ENCODE results near the gene KDR.

Gene KDR

GRCh38 chr4:55170462-55170861, 45.1 kb upstream of the KDR start:
- Histone ChIP-seq H3K27ac (ENCODE audit: low read length) (no peak overlapping the region), H3K9ac (ENCODE audit: low read depth, low read length) (no peak overlapping the region), H3K36me3 (ENCODE audit: insufficient read depth, low read length) (no peaks in the 10 kb centered on the region), H3K4me2 (ENCODE audit: insufficient read depth, low read length) (no peak overlapping the region), H3K79me2 (ENCODE audit: insufficient read depth, low read length) (no peaks in the 10 kb centered on the region), H4K20me1 (ENCODE audit: insufficient read depth, low read length) (no peaks in the 10 kb centered on the region), H2AFZ (ENCODE audit: low read depth, low read length) (no peak overlapping the region), H3K4me1 (ENCODE audit: insufficient read depth, low read length) (no peaks in the 10 kb centered on the region), H3K27me3 (ENCODE audit: insufficient read depth, low read length, poor library complexity) (no peaks in the 10 kb centered on the region), H3K9me3 (ENCODE audit: insufficient read depth, low read length, severe bottlenecking) (no peaks in the 10 kb centered on the region), H3K4me3 (ENCODE audit: low read depth in 1 of 2, low read length in 2 of 2) (no peak overlapping the region)
- DNase-seq = no peak
- ATAC-seq (ENCODE audit: insufficient read depth, low read depth) = no peak
- TF ChIP-seq CTCF (IDR thresholded peaks at IDR 0.05; ENCODE audit: borderline replicate concordance, extremely low read depth, low read length, poor library complexity, severe bottlenecking) (no peak), EZH2 (IDR thresholded peaks at IDR 0.05; ENCODE audit: borderline replicate concordance, low read depth, low read length, severe bottlenecking) (no peak)

- Histone ChIP-seq H3K4me3 (ENCODE audit: low read depth in 1 of 2, low read length in 2 of 2) (no peak overlapping the region), H3K27ac (ENCODE audit: low read length) (no peak overlapping the region), H3K36me3 (ENCODE audit: insufficient read depth, low read length) (no peaks in the 10 kb centered on the region), H3K9me3 (ENCODE audit: insufficient read depth, low read length, severe bottlenecking) (no peaks in the 10 kb centered on the region), H3K27me3 (ENCODE audit: insufficient read depth, low read length, poor library complexity) (no peaks in the 10 kb centered on the region), H3K4me2 (ENCODE audit: insufficient read depth, low read length) (no peak overlapping the region), H3K4me1 (ENCODE audit: insufficient read depth, low read length) (no peaks in the 10 kb centered on the region), H2AFZ (ENCODE audit: low read depth, low read length) (no peak overlapping the region), H4K20me1 (ENCODE audit: insufficient read depth, low read length) (no peaks in the 10 kb centered on the region), H3K79me2 (ENCODE audit: insufficient read depth, low read length) (no peaks in the 10 kb centered on the region), H3K9ac (ENCODE audit: low read depth, low read length) (no peak overlapping the region)
- no peak for DNase-seq
- TF ChIP-seq EZH2 (IDR thresholded peaks at IDR 0.05; ENCODE audit: borderline replicate concordance, low read depth, low read length, severe bottlenecking) = no peak
- TF ChIP-seq CTCF (IDR thresholded peaks at IDR 0.05; ENCODE audit: borderline replicate concordance, extremely low read depth, low read length, poor library complexity, severe bottlenecking) = no peak
- no peak for ATAC-seq (ENCODE audit: insufficient read depth, low read depth)
These were observed 44.1 kb upstream of the KDR start for GRCh38 chr4:55169352-55169961.

GRCh38 chr4:55162396-55162795, 37.0 kb upstream of the KDR start:
- Histone ChIP-seq H3K4me1 (ENCODE audit: insufficient read depth, low read length) (no peaks in the 10 kb centered on the region), H3K9me3 (ENCODE audit: insufficient read depth, low read length, severe bottlenecking) (no peaks in the 10 kb centered on the region), H4K20me1 (ENCODE audit: insufficient read depth, low read length) (no peaks in the 10 kb centered on the region), H3K27ac (ENCODE audit: low read length) (no peak overlapping the region), H3K27me3 (ENCODE audit: insufficient read depth, low read length, poor library complexity) (no peaks in the 10 kb centered on the region), H3K36me3 (ENCODE audit: insufficient read depth, low read length) (no peaks in the 10 kb centered on the region), H3K4me3 (ENCODE audit: low read depth in 1 of 2, low read length in 2 of 2) (no peak overlapping the region), H2AFZ (ENCODE audit: low read depth, low read length) (no peak overlapping the region), H3K79me2 (ENCODE audit: insufficient read depth, low read length) (no peaks in the 10 kb centered on the region), H3K9ac (ENCODE audit: low read depth, low read length) (no peak overlapping the region), H3K4me2 (ENCODE audit: insufficient read depth, low read length) (no peak overlapping the region)
- TF ChIP-seq EZH2 (IDR thresholded peaks at IDR 0.05; ENCODE audit: borderline replicate concordance, low read depth, low read length, severe bottlenecking) (no peak), CTCF (IDR thresholded peaks at IDR 0.05; ENCODE audit: borderline replicate concordance, extremely low read depth, low read length, poor library complexity, severe bottlenecking) (no peak)
- DNase-seq = no peak
- no peak for ATAC-seq (ENCODE audit: insufficient read depth, low read depth)

Data from DND-41 (cell line).